Measurements from ENCODE around the gene LIN54.

The LIN54 gene

DNA sequence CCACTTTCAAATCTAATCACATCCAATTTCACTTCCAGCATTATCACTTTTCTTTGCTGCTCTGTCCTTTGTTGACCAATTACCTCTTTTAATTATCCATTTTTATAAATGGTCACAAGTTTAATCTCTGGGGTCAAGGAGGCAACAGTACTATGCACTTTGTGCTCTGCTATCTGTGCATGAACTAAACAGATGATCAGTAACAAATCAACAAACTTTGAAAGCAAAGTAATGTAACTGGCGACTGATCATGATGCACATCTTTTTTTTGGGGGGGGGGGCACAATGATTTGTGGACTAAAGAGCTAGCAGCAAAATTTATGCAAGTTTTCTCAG lies 118.2 kb downstream of the LIN54 start:
- Histone ChIP-seq H3K27me3 (replicated peaks) (no peaks in the 10 kb centered on the region), H3K4me3 (ENCODE audit: low read depth, low read length) (no peak overlapping the region), H3K27ac (no peak overlapping the region), H3K36me3 (replicated peaks) (peaks cover 27% of the 10 kb centered on the region)
- in situ Hi-C loops (cut with HindIII; ENCODE audit: low pct_ligation_motif_present, low sequenced_read_pairs), result no loop called here
- TF ChIP-seq, protein P1, sequence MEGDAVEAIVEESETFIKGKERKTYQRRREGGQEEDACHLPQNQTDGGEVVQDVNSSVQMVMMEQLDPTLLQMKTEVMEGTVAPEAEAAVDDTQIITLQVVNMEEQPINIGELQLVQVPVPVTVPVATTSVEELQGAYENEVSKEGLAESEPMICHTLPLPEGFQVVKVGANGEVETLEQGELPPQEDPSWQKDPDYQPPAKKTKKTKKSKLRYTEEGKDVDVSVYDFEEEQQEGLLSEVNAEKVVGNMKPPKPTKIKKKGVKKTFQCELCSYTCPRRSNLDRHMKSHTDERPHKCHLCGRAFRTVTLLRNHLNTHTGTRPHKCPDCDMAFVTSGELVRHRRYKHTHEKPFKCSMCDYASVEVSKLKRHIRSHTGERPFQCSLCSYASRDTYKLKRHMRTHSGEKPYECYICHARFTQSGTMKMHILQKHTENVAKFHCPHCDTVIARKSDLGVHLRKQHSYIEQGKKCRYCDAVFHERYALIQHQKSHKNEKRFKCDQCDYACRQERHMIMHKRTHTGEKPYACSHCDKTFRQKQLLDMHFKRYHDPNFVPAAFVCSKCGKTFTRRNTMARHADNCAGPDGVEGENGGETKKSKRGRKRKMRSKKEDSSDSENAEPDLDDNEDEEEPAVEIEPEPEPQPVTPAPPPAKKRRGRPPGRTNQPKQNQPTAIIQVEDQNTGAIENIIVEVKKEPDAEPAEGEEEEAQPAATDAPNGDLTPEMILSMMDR (IDR thresholded peaks at IDR 0.05; ENCODE audit: low read depth, low read length, missing control alignments), result no peak
- DNase-seq, result no peak

DNA sequence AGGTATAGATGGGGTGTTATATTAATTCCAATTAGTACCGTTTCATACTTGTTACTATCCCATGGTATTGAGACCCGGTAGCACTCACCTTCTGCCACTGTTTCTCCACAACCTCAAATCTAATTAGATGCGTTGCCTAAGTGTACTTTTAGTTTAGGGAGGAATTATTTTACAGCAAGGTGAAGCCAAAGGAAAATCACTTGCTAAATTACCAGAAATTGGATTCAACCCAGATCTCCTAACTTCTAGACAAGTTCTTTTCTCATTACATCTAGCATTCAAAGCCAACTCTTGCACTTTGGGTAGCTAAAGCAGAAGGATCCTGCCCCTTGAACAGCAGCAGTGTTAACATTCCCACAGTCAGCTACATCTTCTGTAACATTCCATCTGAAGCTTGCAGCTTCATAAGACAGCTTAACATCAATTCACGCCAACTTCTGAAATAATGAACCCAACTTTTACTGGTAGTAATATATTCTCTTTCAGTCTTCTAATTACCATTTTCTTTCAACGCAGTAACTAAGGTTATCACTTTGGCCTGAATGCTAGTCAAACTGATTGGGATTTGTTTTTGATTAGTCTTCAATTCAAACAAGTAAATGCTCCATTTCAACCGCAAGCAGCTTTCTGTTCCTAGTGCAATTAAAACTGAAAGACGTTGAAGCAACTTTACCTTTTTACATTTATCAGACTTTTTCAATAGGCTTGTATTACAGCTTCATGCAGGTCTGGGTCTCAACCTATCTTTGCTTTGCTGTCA lies 118.7 kb downstream of the LIN54 start:
- no peaks in the 10 kb centered on the region for H3K27me3 ChIP-seq (replicated peaks)
- H3K27ac ChIP-seq, result peak overlapping the region; percentile 97
- in situ Hi-C loops (cut with HindIII; ENCODE audit: low pct_ligation_motif_present, low sequenced_read_pairs), result no loop called here
- H3K36me3 ChIP-seq (replicated peaks), result peaks cover 23% of the 10 kb centered on the region
- no peak for DNase-seq
- peak overlapping the region; percentile 94 for H3K4me3 ChIP-seq (ENCODE audit: low read depth, low read length)
- TF ChIP-seq, protein P1 (IDR thresholded peaks at IDR 0.05; ENCODE audit: low read depth, low read length, missing control alignments), result no peak

DNA sequence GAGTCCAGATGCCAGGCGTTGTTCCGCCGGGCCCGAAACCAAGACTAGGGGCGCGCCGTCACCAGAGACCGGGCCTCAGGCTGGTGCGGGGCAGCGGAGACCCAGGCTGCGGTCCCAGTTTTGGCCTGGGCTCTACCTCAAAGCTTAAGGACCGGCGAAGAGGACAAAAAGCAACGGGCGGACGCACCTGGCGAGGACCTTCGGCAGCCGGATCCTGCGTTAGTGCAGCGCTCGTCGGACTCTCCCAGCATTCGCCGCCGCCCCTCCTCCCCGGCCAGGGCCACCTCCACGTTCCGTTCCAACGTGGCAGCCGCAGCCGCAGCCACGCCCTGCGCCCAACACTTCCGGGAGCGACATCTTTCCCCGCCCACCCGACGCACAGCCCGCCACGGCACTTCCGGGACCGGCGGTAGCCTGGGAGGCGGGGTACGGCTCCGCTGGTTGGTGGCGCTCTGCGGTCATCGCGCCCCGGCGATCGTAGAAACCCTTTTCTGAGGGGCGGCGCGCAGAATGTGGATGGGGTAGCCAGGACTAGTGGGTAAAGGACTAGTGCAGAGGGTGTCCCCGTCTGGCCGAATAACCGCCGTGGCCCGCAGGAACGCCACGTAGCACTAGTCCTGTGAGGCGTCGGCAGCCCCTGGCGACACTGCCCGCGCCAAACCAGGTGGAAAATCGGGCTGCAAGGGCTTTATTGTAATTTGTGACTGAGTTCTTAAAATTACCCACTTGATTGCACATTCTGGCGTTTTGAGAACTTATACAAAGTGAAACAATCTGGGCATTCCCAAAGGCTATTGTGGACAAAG lies 119.5 kb downstream of the LIN54 start, which contains the start of gene SEC31A:
Gene SEC31A, minus strand, starts transcription at position 253 of the 806 bp plus-strand sequence. CDS start 9,217 bp downstream, outside the sequence.
- H3K36me3 ChIP-seq (replicated peaks), result peaks cover 20% of the 10 kb centered on the region
- H3K27ac ChIP-seq, result peak within 1 kb of the TSS; percentile 97
- H3K4me3 ChIP-seq (ENCODE audit: low read depth, low read length), result peak within 1 kb of the TSS; percentile 94
- TF ChIP-seq, protein P1 (IDR thresholded peaks at IDR 0.05; ENCODE audit: low read depth, low read length, missing control alignments), result peak; percentile 2
- in situ Hi-C loops (cut with HindIII; ENCODE audit: low pct_ligation_motif_present, low sequenced_read_pairs), result no loop called here
- H3K27me3 ChIP-seq (replicated peaks), result no peaks in the 10 kb centered on the region
- DNase-seq, result peak; percentile 89

- DNase-seq, result no peak
- H3K4me3 ChIP-seq (ENCODE audit: low read depth, low read length), result peak overlapping the region; percentile 94
- in situ Hi-C loops (cut with HindIII; ENCODE audit: low pct_ligation_motif_present, low sequenced_read_pairs), result no loop called here
Measured at GRCh38 chr4:82890528-82890900, 120.1 kb downstream of the LIN54 start.

GRCh38 chr4:82889287-82889686 lies 121.3 kb downstream of the LIN54 start:
- Histone ChIP-seq H3K4me3 (ENCODE audit: low read depth, low read length) (peak overlapping the region; percentile 94), H3K27ac (no peak overlapping the region), H3K27me3 (replicated peaks) (no peaks in the 10 kb centered on the region), H3K36me3 (replicated peaks) (peaks cover 19% of the 10 kb centered on the region)
- in situ Hi-C loops (cut with HindIII; ENCODE audit: low pct_ligation_motif_present, low sequenced_read_pairs), result no loop called here
- TF ChIP-seq, protein P1 (IDR thresholded peaks at IDR 0.05; ENCODE audit: low read depth, low read length, missing control alignments), result no peak
- DNase-seq, result no peak

More at GRCh38 chr4:82890528-82890900, 120.1 kb downstream of the LIN54 start:
- TF ChIP-seq, protein P1 (IDR thresholded peaks at IDR 0.05; ENCODE audit: low read depth, low read length, missing control alignments), result no peak
- H3K27me3 ChIP-seq (replicated peaks), result no peaks in the 10 kb centered on the region
- H3K27ac ChIP-seq, result peak overlapping the region; percentile 97
- H3K36me3 ChIP-seq (replicated peaks), result peaks cover 22% of the 10 kb centered on the region

Data from brain microvascular endothelial cell (primary cell).